Panc1 (cell line): Measurements from ENCODE around the gene ATP5PB.

Experiments used
- POLR2AphosphoS5 ChIP-seq: IDR thresholded peaks from 2 replicates; pipeline ENCODE4 v1.6.1; 2012; ENCODE audit warnings: mild to moderate bottlenecking, low read depth, low read length, moderate library complexity
- TCF7L2 ChIP-seq: IDR thresholded peaks from 2 replicates; pipeline ENCODE4 v1.6.1; 2011; ENCODE audit warnings: mild to moderate bottlenecking, low read depth, low read length, inconsistent platforms
- TF ChIP-seq, protein P1 (sequence below): fragments of 450-650 bp; IDR thresholded peaks from 2 replicates; pipeline ENCODE4 v1.5.1; 2017; ENCODE audit warnings: mild to moderate bottlenecking

DNA sequence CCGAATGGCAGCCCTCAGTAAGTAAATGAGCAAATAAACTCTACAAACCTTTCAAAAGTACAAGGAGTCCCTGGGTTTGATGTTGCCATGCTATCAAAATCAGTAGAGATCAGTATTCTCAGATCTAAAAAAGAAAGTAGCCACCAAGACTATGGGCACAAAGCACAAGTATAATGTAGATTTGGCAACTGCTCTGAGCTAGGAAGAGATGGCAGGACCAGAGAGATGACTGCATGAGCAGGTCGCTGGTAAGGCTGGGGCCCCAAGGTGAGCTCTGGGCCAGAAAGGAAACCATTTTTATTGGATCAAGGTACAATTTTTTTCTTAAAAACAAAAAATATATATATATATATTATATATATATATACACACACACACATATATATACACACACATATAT lies 57.3 kb downstream of the ATP5PB start:
- TF ChIP-seq, protein P1, sequence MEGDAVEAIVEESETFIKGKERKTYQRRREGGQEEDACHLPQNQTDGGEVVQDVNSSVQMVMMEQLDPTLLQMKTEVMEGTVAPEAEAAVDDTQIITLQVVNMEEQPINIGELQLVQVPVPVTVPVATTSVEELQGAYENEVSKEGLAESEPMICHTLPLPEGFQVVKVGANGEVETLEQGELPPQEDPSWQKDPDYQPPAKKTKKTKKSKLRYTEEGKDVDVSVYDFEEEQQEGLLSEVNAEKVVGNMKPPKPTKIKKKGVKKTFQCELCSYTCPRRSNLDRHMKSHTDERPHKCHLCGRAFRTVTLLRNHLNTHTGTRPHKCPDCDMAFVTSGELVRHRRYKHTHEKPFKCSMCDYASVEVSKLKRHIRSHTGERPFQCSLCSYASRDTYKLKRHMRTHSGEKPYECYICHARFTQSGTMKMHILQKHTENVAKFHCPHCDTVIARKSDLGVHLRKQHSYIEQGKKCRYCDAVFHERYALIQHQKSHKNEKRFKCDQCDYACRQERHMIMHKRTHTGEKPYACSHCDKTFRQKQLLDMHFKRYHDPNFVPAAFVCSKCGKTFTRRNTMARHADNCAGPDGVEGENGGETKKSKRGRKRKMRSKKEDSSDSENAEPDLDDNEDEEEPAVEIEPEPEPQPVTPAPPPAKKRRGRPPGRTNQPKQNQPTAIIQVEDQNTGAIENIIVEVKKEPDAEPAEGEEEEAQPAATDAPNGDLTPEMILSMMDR = no peak
- no peak for TF ChIP-seq TCF7L2
- no peak for TF ChIP-seq POLR2AphosphoS5
